Measurements from ENCODE around the gene ZCCHC7. TPM values are rescaled to one million over a fixed set of nuclear protein-coding genes. Genes with fewer than 3 reads are reported as not detected.
A peak's percentile ranks its signal among the peaks of the same experiment; 100 is the strongest.

ZCCHC7 gene
- total and polyA plus RNA-seq, 9 of the 15 experiments (the other 6 are each of a cell fraction or from before 2014, with no cell fraction given) = 34.1 to 68.9 (median 48.8) TPM

GRCh38 chr9:37079370-37080164 is 40.8 kb upstream of the ZCCHC7 start (continued):
- TF ChIP-seq REST (IDR thresholded peaks at IDR 0.05; ENCODE audit: borderline replicate concordance) (0 out of 2 replicates have a peak, but pooled peaks have one; percentile 3), REST (CRISPR knock-in tag; IDR thresholded peaks at IDR 0.05; ENCODE audit: low read depth) (no peak), MXI1 (IDR thresholded peaks at IDR 0.05; ENCODE audit: low read depth, low read length) (peak; percentile 34; the same call in 1 of the 2 replicates), ASH1L (IDR thresholded peaks at IDR 0.05; ENCODE audit: borderline replicate concordance, low read depth, partially characterized antibody) (peak; percentile 48), NR3C1 (CRISPR knock-in tag; IDR thresholded peaks at IDR 0.05) (peak; percentile 81; the same call in 1 of the 2 replicates), E2F4 (CRISPR knock-in tag; IDR thresholded peaks at IDR 0.05; ENCODE audit: low read depth) (peak; percentile 77; the same call in 1 of the 2 replicates), ZBTB7A (IDR thresholded peaks at IDR 0.05; ENCODE audit: borderline replicate concordance, control insufficient read depth, low read depth, low read length) (no peak; the same call in 1 of the 2 replicates), ZNF184 (CRISPR knock-in tag; IDR thresholded peaks at IDR 0.05) (no peak), ZNF232 (CRISPR knock-in tag; IDR thresholded peaks at IDR 0.05) (peak; percentile 75; the same call in 1 of the 2 replicates), U2AF1 (optimal IDR thresholded peaks at IDR 0.05; ENCODE audit: low read depth, low read length) (no peak), ZNF165 (CRISPR knock-in tag; IDR thresholded peaks at IDR 0.05; ENCODE audit: borderline replicate concordance) (no peak), EGR1 (conservative IDR thresholded peaks at IDR 0.05) (peak; percentile 75), MEIS2 (IDR thresholded peaks at IDR 0.05; ENCODE audit: partially characterized antibody) (peak; percentile 71), ZNF655 (CRISPR knock-in tag; IDR thresholded peaks at IDR 0.05) (no peak), ZKSCAN8 (CRISPR knock-in tag; IDR thresholded peaks at IDR 0.05) (no peak), NEUROD1 (IDR thresholded peaks at IDR 0.05; ENCODE audit: borderline replicate concordance, low read depth, low read length, partially characterized antibody) (no peak), MCM3 (IDR thresholded peaks at IDR 0.05) (no peak)
